HFFc6 (cell line): ENCODE measurements around the gene FHAD1. TPM values are rescaled to one million over a fixed set of nuclear protein-coding genes. Genes with fewer than 3 reads are reported as not detected.

Experiments used
- DNase-seq: peaks from one replicate; pipeline ENCODE4 v3.0.0-alpha.2; 2018
- H3K27ac Mint-ChIP-seq: 2 replicates; pipeline ENCODE4 v1.8.0; 2020; ENCODE audit warnings: mild to moderate bottlenecking, mixed read lengths
- H3K27me3 Mint-ChIP-seq: 2 replicates; pipeline ENCODE4 v1.8.0; 2021; ENCODE audit warnings: mild to moderate bottlenecking, moderate library complexity, mixed read lengths; ENCODE audit not compliant: insufficient read depth
- H3K36me3 Mint-ChIP-seq: 2 replicates; pipeline ENCODE4 v1.8.0; 2021; ENCODE audit warnings: low read depth, mixed read lengths
- H3K4me1 Mint-ChIP-seq: 2 replicates; pipeline ENCODE4 v1.8.0; 2020; ENCODE audit warnings: low read depth, mixed read lengths
- H3K4me3 Mint-ChIP-seq: 2 replicates; pipeline ENCODE4 v1.8.0; 2020; ENCODE audit warnings: mild to moderate bottlenecking, moderate library complexity, mixed read lengths
- H3K9me3 Mint-ChIP-seq: 2 replicates; pipeline ENCODE4 v1.8.0; 2020; ENCODE audit warnings: mild to moderate bottlenecking, mixed read lengths
- total RNA-seq, 6 experiments: library from RNA; stranded (reverse); fragmentation: NEBNext Ultra II Directional; extraction: Animal tissue kit (Norgen Biotek cat#: 25700); gene quantifications; 2 replicates in 1 of 6; 3 replicates in 5 of 6; pipeline ENCODE4 v1.2.3, GENCODE V29; 2021
- TF ChIP-seq, protein P1 (sequence below): fragments of 200-600 bp; sonication (generic); IDR thresholded peaks from 2 replicates; pipeline ENCODE4 v1.5.0; 2021; ENCODE audit warnings: antibody characterized with exemption, mild to moderate bottlenecking

Gene FHAD1
- total RNA-seq, 6 experiments from 2014 or later: 0.16 to 0.25 TPM; not detected in 4

DNA sequence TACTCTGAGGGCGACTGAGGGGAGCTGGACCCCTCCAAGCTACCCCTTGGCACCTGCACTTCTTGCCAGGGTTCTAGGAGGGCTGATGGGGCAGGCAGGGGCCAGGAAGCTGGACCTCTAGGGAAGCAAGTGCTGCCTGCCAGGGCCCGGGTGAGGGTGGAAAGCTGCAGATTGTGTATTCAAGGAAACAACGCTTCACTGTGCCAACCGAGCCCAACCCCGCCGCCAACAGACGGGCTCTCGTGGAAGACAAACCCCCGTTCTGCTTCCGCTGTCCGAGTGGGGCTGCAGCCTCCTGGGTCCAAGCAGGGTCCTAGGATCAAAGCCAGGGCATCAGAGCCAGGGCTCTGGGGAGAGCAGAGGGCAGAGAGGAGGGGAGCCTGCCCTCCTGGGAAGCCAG is 165.8 kb downstream of the FHAD1 start:
- Mint-ChIP-seq H3K36me3 (peaks cover 19% of the 10 kb centered on the region), H3K27me3 (peaks cover 2% of the 10 kb centered on the region), H3K4me1 (peaks cover 57% of the 10 kb centered on the region), H3K9me3 (no peaks in the 10 kb centered on the region), H3K4me3 (no peak overlapping the region), H3K27ac (no peak overlapping the region)
- DNase-seq: no peak
- TF ChIP-seq, protein P1, sequence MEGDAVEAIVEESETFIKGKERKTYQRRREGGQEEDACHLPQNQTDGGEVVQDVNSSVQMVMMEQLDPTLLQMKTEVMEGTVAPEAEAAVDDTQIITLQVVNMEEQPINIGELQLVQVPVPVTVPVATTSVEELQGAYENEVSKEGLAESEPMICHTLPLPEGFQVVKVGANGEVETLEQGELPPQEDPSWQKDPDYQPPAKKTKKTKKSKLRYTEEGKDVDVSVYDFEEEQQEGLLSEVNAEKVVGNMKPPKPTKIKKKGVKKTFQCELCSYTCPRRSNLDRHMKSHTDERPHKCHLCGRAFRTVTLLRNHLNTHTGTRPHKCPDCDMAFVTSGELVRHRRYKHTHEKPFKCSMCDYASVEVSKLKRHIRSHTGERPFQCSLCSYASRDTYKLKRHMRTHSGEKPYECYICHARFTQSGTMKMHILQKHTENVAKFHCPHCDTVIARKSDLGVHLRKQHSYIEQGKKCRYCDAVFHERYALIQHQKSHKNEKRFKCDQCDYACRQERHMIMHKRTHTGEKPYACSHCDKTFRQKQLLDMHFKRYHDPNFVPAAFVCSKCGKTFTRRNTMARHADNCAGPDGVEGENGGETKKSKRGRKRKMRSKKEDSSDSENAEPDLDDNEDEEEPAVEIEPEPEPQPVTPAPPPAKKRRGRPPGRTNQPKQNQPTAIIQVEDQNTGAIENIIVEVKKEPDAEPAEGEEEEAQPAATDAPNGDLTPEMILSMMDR: no peak

DNA sequence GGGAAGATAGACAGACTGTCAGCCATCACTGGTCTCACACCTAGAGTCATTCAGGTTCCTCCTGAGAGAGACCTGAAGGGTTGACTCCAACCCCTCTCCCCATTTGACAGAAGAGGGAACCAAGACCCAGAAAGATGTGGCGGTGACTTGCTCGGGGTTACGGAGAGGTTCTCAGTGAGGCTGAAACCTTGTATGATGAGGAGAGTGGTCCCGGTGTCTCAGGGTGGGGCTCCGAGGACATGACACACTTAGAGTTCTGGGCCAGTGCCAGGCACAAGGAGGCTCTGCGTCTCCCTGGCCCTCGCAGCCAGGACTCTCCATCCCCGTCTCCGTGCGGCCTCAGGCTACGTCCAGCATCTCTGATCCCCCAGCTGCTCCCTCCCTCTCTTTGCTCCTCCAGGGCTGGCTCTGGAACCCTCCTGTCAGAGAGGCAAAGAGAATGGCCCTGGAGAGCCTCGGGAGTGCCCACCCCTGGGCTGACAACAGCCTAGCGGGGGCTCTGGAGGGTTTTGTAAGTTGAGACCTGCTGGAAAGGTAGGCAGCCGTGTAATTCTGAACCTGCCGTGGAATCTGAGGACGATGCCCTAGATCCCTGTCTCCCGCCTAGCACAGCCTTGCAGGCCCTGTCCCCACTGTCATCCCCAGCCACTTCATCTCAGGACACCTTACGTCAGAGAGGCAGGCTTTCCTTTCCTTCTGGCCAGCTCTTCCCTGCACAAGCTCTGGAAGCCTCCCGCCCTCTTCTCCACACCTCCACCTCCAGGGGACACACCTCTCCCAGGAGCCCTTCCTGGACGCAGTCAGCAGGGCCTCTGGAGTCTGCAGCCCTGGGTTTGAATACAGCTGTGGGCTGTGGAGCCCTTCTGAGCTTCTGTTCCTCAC is 166.8 kb downstream of the FHAD1 start:
- Mint-ChIP-seq H3K27me3 (peaks cover 2% of the 10 kb centered on the region), H3K36me3 (peaks cover 19% of the 10 kb centered on the region), H3K4me3 (no peak overlapping the region), H3K27ac (no peak overlapping the region), H3K4me1 (peaks cover 52% of the 10 kb centered on the region), H3K9me3 (no peaks in the 10 kb centered on the region)
- DNase-seq: no peak
- TF ChIP-seq, protein P1: no peak

DNA sequence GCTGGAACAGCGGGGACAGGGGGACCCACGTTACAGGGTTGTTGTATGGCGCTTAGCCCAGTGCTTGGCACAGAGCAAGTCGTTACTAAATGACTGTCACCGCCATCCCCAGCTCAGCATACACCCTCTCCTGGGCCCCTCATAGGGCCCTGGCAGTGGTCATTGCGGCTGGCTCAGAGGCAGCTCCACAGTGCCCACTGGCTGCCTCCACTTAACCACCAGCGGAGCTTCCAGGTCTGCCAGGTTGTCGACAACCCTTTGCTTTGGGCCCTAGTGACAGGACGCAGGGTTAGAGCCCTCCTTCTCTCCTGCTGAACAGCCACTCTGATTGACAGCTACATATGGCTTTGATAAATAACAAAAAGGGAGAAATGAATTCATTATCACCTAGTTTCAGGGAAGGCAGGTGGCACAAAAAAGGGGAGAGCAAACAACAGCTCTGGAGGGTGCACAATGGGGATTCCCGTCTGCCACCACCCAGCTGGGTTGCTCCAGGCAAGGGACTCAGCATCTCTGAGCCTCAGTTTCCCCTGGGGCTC is 167.5 kb downstream of the FHAD1 start:
- Mint-ChIP-seq H3K4me1 (peaks cover 47% of the 10 kb centered on the region), H3K36me3 (peaks cover 19% of the 10 kb centered on the region), H3K27ac (peak overlapping the region; percentile 89), H3K4me3 (no peak overlapping the region), H3K27me3 (peaks cover 2% of the 10 kb centered on the region), H3K9me3 (no peaks in the 10 kb centered on the region)
- TF ChIP-seq, protein P1: no peak
- no peak for DNase-seq

DNA sequence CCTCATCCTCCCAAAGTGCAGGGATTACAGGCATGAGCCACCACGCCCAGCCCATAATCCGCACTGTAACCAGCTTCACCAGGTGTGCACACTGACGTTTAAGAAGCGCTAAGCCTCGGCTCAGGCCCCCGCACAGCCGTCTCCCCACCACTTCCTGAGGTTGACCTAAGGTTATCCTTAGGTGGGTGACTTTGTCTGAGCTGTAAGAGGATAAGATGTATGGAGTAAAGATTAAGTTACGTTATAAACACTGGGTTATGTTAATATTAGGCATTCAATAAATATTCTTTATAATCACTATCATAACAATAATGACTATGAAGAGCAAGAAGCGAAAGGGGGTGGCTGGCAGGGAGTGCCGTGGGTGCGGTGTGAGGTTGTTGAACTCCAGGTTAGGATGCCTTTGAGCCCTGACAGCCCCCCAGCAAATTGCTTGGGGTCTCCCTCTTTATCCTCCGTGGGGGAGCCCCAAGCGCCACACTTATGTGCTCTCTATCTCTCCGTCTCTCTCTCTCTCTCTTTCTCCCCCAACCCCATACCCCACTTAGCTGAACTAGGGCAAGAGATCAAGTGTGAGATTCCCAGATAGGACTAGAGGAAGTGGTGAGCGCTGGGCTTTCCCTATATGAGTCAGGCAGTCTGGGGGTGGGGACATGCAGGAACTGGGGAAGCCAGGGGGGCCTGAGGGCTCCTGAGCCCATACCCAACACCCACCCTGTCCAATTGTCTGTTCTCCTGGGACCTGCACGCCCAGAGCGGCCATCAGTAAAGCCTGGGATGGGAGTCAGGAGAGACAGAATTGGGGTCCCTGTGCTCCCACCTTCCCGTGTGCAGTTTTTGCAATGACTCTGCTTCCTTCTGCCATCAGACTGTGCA is 170.3 kb downstream of the FHAD1 start:
- H3K36me3 Mint-ChIP-seq: peaks cover 22% of the 10 kb centered on the region
- H3K9me3 Mint-ChIP-seq: no peaks in the 10 kb centered on the region
- TF ChIP-seq, protein P1: no peak
- peak overlapping the region; percentile 89 for H3K27ac Mint-ChIP-seq
- peaks cover 35% of the 10 kb centered on the region for H3K4me1 Mint-ChIP-seq
- H3K4me3 Mint-ChIP-seq: peak overlapping the region; percentile 60; the same call in 1 of the 2 replicates
- peaks cover 2% of the 10 kb centered on the region for H3K27me3 Mint-ChIP-seq
- DNase-seq: peak; percentile 35

DNA sequence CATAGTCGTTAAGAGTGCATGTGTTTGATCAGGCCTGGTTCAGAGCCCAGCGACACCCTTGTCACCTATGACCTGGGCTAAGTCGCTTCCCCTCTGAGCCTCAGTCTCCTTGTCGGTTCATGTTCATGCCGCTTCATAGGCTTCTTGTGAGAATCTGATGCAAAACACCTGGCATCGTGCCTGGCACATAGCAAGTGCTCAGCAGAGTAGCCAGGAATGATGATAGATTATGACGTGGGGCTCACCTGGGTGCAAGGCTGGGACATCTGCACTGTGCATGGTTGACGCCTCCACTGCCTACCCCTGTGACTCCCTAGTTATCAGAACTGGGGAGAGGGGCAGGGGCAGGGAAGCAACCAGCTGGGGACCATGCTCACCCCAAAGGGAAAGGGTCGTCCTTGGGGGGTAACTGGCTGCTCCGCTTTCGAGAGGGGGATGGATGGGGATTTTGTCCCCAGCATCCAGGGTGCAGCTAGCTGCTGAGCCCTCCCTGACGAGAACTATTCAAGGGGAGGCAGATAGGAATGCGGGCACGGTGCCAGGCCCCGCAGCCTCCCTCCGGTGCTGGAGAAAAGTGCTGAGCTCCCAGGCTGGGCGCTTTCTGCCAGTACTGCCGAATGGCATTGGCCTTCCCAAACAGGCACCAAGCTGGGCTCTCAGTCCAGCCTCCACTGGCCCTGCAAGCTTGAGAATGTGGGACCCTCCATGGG is 171.9 kb downstream of the FHAD1 start:
- Mint-ChIP-seq H3K27me3 (peaks cover under 1% of the 10 kb centered on the region; the same call in 1 of the 2 replicates), H3K36me3 (peaks cover 18% of the 10 kb centered on the region), H3K9me3 (no peaks in the 10 kb centered on the region), H3K27ac (no peak overlapping the region), H3K4me1 (peaks cover 30% of the 10 kb centered on the region), H3K4me3 (no peak overlapping the region)
- TF ChIP-seq, protein P1: no peak
- no peak for DNase-seq
